Mesangial cell (primary cell): ENCODE data around the gene ODC1. TPM values are rescaled to one million over a fixed set of nuclear protein-coding genes. Genes with fewer than 3 reads are reported as not detected.

Source experiments
- total RNA-seq: library from RNA; depleted of rRNA; stranded (reverse); fragments of >200 nt; gene quantifications from 2 replicates; pipeline ENCODE4 v1.2.3, GENCODE V29; 2015

Gene ODC1
- 196 and 249 TPM in 2 replicates for total RNA-seq

GRCh38 chr2:10447895-10448575, at the start of gene ODC1:
TSS of gene ODC1 (minus strand) at chr2:10448327. CDS start at chr2:10445032, 3,295 bp downstream.

Other genes with a start within 250 kb of the ODC1 start
- gene HPCAL1, start 145.4 kb downstream of the ODC1 start, total RNA-seq: 61.9 and 71.7 TPM in 2 replicates
- 18.6 and 21.8 TPM in 2 replicates for gene NOL10, start 241.6 kb upstream of the ODC1 start, total RNA-seq